CD4-positive, alpha-beta T cell (primary cell): ENCODE results near the gene HDGFL3. TPM values are rescaled to one million over a fixed set of nuclear protein-coding genes. Genes with fewer than 3 reads are reported as not detected.

Experiments
- ATAC-seq: fragments of 200-7000 bp; cut with Tn5 transposase; one replicate; pipeline ENCODE4 v1.10.0; 2022; ENCODE audit warnings: mild to moderate bottlenecking; ENCODE audit not compliant: poor library complexity
- CTCF ChIA-PET: fragments of 350-600 bp; sonication (Branson Sonifier 250); formaldehyde crosslinking; loops from one replicate; lab custom pipeline; 2021; ENCODE audit warnings: antibody characterized with exemption, inconsistent platforms; lab: Charles Lee
- POLR2A ChIA-PET: fragments of 350-600 bp; sonication (Branson Sonifier 250); formaldehyde crosslinking; loops from one replicate; lab custom pipeline; 2021; ENCODE audit warnings: antibody characterized with exemption, inconsistent platforms; lab: Charles Lee
- DNase-seq, 14 experiments: peaks; one replicate each; pipeline ENCODE4 v3.0.0-alpha.2; 2013 to 2020; ENCODE audit warnings: mixed read lengths in 2 of 14
- H3K27ac ChIP-seq, 2 donors: one replicate each; pipeline versions ENCODE4 v1.5.1 to v1.7.0; 2013; ENCODE audit warnings: low read length in 2 of 2, low read depth in 1 of 2, mild to moderate bottlenecking in 1 of 2
- H3K27me3 ChIP-seq, 2 experiments: 1 replicate in 1 of 2; 2 replicates in 1 of 2; pipeline versions ENCODE4 v1.6.1 to v1.7.0; 2013; ENCODE audit warnings: low read length in 2 of 2, control low read depth in 1 of 2, mild to moderate bottlenecking in 1 of 2, moderate library complexity in 1 of 2; ENCODE audit not compliant: insufficient read depth in 2 of 2, control insufficient read depth in 1 of 2
- H3K36me3 ChIP-seq: one replicate; pipeline ENCODE4 v1.6.1; 2013; ENCODE audit warnings: low read length, control low read depth; ENCODE audit not compliant: insufficient read depth
- H3K4me1 ChIP-seq: one replicate; pipeline ENCODE4 v1.6.1; 2013; ENCODE audit warnings: low read length, control low read depth; ENCODE audit not compliant: insufficient read depth
- H3K4me3 ChIP-seq: one replicate; pipeline ENCODE4 v1.5.1; 2013; ENCODE audit warnings: mild to moderate bottlenecking, low read length, moderate library complexity
- H3K9me3 ChIP-seq, 2 experiments: 1 replicate in 1 of 2; 2 replicates in 1 of 2; pipeline versions ENCODE4 v1.6.1 to v1.7.0; 2013; ENCODE audit warnings: low read length in 2 of 2, mild to moderate bottlenecking in 2 of 2, control low read depth in 1 of 2, moderate library complexity in 1 of 2; ENCODE audit not compliant: control insufficient read depth in 1 of 2, insufficient read depth in 1 of 2
- H3K27ac Mint-ChIP-seq: one replicate; pipeline ENCODE4 v1.8.0; 2020; ENCODE audit warnings: mixed read lengths
- H3K27me3 Mint-ChIP-seq: one replicate; pipeline ENCODE4 v1.8.0; 2021; ENCODE audit warnings: mixed read lengths
- H3K36me3 Mint-ChIP-seq: one replicate; pipeline ENCODE4 v1.8.0; 2021; ENCODE audit warnings: low read depth, mixed read lengths
- H3K4me1 Mint-ChIP-seq: one replicate; pipeline ENCODE4 v1.8.0; 2021; ENCODE audit warnings: low read depth, mixed read lengths
- H3K4me3 Mint-ChIP-seq: one replicate; pipeline ENCODE4 v1.8.0; 2020; ENCODE audit warnings: mild to moderate bottlenecking, mixed read lengths
- H3K9me3 Mint-ChIP-seq: one replicate; pipeline ENCODE4 v1.8.0; 2020; ENCODE audit warnings: mixed read lengths
- intact Hi-C, 2 experiments: fragments of 100-400 bp; cut with DNase I in 1 of 2; cut with micrococcal nuclease in 1 of 2; formaldehyde crosslinking; loops; one replicate each; pipeline versions ENCODE4 v1.15.1 to v1.9.0; 2023 to 2025; cut with DNase I, micrococcal nuclease
- total RNA-seq, 174 experiments: library from RNA in 2 of 174; stranded (reverse) in 2 of 174; gene quantifications; one replicate each; pipeline ENCODE4 v1.2.3 and lab custom pipeline; 2021 to 2026
- TF ChIP-seq, protein P1 (sequence below): fragments of 200-600 bp; IDR thresholded peaks from one replicate; pipeline ENCODE4 v1.8.0; 2022; ENCODE audit warnings: antibody characterized with exemption, mild to moderate bottlenecking

Gene HDGFL3
- total RNA-seq, 2 experiments from 2014 or later, result 5.5 to 5.9 TPM

DNA sequence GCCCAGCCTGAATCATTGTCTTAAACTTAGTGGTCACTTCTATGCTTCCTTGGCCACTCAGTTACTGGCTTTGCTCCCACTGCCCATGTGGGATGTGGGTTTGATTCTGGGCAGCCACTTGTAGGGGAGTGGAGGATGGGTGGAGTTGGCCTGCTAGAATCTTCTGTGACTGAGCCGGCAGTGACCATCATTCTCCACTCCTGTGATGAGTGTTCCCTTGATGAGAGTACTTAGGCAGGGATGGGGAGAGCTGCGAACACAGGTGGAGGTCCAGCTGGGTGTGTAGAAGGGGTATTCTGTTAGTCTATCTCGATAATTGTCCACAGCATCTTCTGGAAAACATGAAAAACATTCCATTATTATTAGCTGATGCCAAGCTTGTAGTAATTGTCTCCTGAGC, 92.2 kb downstream of the HDGFL3 start:
- H3K4me3 ChIP-seq, result no peak overlapping the region
- Mint-ChIP-seq H3K27ac (no peak overlapping the region), H3K36me3 (no peaks in the 10 kb centered on the region), H3K9me3 (no peaks in the 10 kb centered on the region), H3K27me3 (peaks cover 19% of the 10 kb centered on the region), H3K4me1 (no peaks in the 10 kb centered on the region), H3K4me3 (no peak overlapping the region)
- ATAC-seq (no peak), DNase-seq (no peak)
- intact Hi-C loops, result no loop called here
- peaks cover 0 to 4% of the 10 kb centered on the region in 2 experiments for H3K27me3 ChIP-seq
- no peaks in the 10 kb centered on the region for H3K36me3 ChIP-seq
- TF ChIP-seq, protein P1, sequence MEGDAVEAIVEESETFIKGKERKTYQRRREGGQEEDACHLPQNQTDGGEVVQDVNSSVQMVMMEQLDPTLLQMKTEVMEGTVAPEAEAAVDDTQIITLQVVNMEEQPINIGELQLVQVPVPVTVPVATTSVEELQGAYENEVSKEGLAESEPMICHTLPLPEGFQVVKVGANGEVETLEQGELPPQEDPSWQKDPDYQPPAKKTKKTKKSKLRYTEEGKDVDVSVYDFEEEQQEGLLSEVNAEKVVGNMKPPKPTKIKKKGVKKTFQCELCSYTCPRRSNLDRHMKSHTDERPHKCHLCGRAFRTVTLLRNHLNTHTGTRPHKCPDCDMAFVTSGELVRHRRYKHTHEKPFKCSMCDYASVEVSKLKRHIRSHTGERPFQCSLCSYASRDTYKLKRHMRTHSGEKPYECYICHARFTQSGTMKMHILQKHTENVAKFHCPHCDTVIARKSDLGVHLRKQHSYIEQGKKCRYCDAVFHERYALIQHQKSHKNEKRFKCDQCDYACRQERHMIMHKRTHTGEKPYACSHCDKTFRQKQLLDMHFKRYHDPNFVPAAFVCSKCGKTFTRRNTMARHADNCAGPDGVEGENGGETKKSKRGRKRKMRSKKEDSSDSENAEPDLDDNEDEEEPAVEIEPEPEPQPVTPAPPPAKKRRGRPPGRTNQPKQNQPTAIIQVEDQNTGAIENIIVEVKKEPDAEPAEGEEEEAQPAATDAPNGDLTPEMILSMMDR, result no peak
- CTCF ChIA-PET, result no interaction called here
- no peak overlapping the region for H3K27ac ChIP-seq
- POLR2A ChIA-PET, result no interaction called here
- H3K9me3 ChIP-seq, result no peaks in the 10 kb centered on the region
- no peaks in the 10 kb centered on the region for H3K4me1 ChIP-seq

DNA sequence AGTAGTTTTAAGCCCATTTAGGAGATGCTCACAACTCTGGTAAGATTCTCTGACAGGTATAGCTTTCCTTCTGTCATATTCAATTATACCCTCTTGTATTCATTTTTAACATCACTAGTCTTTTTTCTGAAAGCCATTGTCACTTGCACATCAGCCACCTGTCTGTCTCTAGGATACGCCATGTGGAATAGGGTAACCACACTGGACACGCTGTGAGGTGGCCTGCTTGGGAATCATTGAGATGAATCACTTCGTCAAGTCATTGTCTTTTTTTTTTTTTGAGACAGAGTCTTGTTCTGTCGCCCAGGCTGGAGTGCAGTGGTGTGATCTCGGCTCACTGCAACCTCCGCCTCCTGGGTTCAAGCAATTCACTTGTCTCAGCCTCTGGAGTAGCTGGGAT, 92.8 kb downstream of the HDGFL3 start:
- Histone ChIP-seq H3K27me3 (peaks cover 2 to 4% of the 10 kb centered on the region in 2 experiments), H3K4me1 (no peaks in the 10 kb centered on the region), H3K36me3 (no peaks in the 10 kb centered on the region), H3K4me3 (no peak overlapping the region), H3K27ac (no peak overlapping the region), H3K9me3 (no peaks in the 10 kb centered on the region)
- CTCF ChIA-PET, result no interaction called here
- intact Hi-C loops, result no loop called here
- DNase-seq, result no peak
- no peak for ATAC-seq
- no peak overlapping the region for H3K4me3 Mint-ChIP-seq
- no peak overlapping the region for H3K27ac Mint-ChIP-seq
- no peaks in the 10 kb centered on the region for H3K4me1 Mint-ChIP-seq
- H3K27me3 Mint-ChIP-seq, result peaks cover 25% of the 10 kb centered on the region
- POLR2A ChIA-PET, result no interaction called here
- no peaks in the 10 kb centered on the region for H3K9me3 Mint-ChIP-seq
- TF ChIP-seq, protein P1, result no peak
- H3K36me3 Mint-ChIP-seq, result no peaks in the 10 kb centered on the region

- ATAC-seq, result no peak
- no peaks in the 10 kb centered on the region for H3K4me1 ChIP-seq
- Mint-ChIP-seq H3K27ac (no peak overlapping the region), H3K36me3 (no peaks in the 10 kb centered on the region), H3K4me1 (no peaks in the 10 kb centered on the region), H3K4me3 (no peak overlapping the region), H3K27me3 (peaks cover 33% of the 10 kb centered on the region), H3K9me3 (no peaks in the 10 kb centered on the region)
- H3K27me3 ChIP-seq, result peaks cover 6 to 9% of the 10 kb centered on the region in 2 experiments
- TF ChIP-seq, protein P1, result no peak
- H3K9me3 ChIP-seq, result no peaks in the 10 kb centered on the region
- no peak for DNase-seq
- ChIA-PET POLR2A (no interaction called here), CTCF (no interaction called here)
- H3K36me3 ChIP-seq, result no peaks in the 10 kb centered on the region
- no peak overlapping the region for H3K4me3 ChIP-seq
- intact Hi-C loops, result no loop called here
- H3K27ac ChIP-seq, result no peak overlapping the region
Observed at GRCh38 chr15:83113881-83114674, 93.5 kb downstream of the HDGFL3 start.
